NCI-H446 treated with DMSO at 0.1 percent for 48 hours (cell line): ENCODE results near the gene DLX3.

ENCODE experiments used
- DNase-seq: peaks from one replicate; lab custom pipeline; 2025; lab: John Stamatoyannopoulos, UW

Gene DLX3

DNA sequence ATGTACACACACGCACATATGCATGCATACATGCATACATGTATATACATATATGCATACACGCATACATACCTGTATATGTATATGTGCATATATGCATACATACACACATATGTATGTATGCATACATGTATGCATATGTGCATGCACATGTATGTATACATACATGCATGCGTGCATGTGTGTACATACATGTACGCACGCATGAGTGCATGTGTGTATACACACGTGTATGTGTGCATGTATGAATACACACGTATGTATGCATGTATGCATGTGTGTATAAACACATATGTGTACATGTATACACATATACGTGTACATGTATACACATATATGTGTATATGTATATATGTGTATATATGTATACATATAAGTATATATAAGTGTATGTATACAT is 28.5 kb upstream of the DLX3 start:
- DNase-seq: no peak

DNA sequence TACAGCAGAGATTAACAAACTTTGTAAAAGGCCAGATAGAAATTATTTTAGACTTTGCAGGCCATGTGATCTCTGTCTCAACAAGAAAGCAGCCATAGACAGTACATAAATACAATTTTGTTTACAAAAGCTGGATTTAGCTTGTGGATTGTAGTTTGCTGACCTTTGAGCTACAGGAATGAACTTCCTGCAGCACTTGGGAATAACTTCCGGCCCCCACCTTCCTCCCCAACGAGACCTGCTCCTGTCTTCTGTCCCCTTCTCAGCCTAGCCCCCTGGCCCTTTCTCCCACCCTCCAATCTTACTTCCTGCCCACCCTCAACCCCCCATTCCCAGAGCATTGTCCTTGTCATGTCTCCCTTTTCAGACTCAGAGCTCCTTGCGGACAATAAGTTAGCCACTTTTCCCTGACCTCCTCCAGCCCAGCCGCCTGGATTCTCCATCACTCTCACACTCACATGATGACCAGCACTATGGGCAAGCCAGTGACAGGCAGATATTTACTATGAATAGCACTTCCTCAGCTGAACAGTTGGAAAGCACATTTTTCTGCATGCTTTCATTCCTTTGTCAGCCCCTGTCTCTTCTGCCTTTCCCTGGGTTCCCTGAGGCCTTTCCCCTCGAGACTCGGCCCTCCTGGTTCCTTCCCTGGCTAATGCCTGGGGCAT is 27.6 kb upstream of the DLX3 start:
- DNase-seq: no peak

DNA sequence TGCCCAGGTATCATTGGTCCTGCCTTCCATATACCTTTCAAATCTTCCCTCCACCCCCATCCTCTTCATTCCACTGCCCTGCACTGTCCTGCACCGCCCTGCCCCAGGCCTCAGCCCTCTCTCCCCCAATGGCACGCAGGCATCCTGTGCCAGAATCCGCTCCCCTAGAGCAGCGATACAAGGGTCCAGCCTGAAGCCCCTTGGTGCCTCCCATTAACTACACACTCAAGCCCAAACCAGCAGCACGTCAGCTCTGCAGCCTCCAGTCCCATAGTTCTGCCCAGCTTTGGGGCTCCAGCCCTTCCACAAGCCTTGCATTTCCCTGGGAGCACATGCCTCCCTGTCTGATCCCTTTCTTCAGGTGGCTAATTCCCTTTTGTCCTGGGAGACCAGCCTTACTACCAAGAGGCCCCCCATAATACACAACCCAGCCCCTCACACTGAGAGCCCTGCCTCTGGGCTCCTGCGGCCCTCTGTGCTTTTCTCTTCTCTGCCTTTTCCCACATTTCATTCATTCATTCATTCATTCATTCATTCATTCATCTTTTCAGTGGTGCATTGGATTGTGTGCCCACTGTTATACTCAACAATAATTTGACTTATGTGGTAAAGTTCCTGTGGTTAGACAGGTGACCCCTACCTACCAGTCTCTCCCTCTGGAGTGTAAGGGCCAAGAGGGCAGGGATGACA is 26.8 kb upstream of the DLX3 start:
- DNase-seq: no peak

DNA sequence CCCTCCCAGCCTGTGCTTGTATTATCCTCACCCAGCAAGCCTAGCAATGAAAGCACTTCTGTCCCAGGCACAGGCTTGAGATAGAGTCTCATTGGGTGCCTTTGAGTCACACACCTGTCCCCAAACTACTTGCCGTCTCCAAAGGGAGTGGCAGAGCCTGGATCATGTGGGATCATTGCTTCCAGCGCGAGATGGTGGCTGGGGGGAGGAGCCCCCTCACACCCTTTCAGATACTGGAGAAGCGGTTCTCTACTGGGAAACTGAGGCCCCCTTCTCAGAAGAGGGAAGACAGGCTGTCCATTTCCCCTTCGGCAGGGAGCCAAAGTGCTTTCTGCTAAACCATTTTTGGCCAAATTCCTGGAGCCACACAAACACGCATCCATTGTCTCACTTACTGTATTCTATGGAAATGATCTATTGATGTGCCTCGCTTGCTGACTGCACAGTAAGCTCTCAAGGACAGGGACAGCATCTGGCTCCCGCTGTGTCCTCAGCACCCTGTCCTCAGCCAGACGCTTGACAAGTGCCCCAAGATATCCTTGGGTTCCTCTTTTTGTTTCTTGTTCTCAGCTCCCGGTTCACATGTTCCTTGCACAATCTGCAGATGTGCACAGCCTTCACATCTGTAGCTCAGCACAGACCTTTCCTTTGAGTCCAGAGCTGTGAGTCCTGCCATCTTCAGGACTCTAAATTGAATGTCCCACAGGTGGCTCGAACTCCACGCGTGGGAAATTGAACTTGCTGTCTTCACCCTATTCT is 26.0 kb upstream of the DLX3 start:
- no peak for DNase-seq

DNA sequence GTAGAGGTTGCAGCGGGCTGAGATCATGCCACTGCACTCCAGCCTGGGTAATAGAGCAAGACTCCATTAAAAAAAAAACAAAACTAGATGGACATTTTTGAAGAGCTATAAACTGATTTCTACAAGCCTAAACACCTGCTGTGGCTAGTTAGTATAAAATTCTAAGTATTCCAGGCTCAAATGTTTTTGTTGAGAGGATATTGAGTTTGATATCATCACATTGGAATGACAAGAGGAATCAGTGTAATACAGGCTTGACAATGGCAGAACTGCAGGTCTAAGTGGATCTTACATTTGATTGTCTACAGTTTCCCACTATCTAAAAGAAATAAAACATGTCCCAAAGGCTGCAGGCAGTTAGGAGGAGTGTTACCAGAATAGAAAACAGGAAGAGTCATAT is 23.9 kb upstream of the DLX3 start:
- DNase-seq: no peak

DNA sequence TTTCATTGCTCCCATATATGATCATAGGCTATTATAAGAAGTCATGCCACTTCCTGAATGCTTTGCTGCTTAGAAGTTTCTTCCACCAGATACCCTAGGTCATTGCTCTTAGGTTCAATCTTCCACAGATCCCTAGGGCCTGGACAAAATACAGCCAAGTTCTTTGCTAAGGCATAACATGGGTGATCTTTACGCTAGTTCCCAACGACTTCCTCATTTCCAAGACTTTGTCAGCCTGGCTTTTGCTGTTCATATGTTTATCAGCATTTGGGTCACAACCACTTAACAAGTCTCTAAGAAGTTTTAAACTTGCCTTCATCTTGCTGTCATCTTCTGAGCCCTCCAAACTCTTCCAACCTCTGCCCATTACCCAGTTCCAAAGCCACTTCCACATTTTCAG is 20.1 kb upstream of the DLX3 start:
- no peak for DNase-seq

DNA sequence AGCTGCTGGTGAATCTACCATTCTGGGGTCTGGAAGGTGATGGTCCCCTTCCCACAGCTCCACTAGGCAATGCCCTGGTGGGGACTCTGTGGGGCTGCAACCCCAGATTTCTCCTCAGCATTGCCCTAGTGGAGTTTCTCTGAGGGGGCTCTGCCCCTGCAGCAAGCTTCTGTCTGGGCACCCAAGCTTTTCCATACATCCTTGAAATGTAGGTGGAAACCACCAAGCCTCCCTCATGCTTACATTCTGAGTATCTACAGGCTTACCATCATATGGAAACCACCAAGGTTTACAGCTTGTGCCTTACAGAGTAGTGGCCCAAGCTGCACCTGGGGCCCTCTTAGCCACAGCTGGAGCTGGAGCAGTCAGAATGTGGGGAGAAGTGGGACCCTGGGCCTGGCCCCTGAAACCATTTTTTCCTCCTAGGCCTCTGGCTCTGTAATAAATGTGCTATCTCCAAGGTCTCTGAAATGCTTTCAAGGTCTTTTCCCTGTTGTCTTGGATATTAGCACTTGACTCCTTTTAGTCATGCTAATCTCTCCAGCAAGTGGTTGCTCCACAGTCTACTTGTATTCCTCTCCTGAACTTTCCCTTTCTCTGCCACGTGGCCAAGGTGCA is 19.6 kb upstream of the DLX3 start:
- no peak for DNase-seq

DNA sequence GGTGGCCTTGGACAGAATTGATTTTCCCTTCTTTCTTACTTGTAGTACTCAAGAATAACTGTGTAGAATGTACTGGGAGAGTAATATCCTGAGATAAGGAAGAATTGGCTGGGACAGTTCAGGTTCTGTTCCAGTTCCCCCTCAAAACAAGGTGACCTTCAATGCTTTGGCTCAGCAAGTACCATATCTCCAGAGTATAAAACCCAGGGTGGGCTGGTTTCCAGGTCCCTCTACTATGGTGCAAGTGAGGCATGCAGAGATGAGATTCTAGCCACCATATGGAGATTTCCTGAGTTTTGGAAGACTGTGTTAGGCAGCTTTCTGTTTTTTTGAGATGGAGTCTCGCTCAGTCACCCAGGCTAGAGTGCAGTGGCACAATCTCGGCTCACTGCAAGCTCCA is 18.1 kb upstream of the DLX3 start:
- no peak for DNase-seq

DNA sequence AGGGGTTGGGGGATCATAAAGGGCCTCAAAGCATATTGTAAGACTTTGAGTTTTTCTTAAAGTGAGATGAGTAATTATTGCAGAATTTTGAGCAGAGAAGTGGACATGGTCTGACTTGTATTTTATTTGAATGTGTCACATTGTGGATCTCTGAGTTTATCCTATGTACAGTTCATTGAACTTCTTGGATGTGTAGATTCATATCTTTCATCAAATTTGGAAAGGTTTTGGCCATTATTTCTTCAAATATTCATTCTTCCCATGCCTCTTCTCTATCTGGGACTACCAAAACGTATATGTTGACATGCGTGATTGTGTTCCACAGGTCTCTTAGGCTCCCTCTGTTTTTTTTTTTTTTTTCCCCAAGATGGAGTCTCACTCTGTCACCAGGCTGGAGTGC is 14.3 kb upstream of the DLX3 start:
- DNase-seq: no peak

DNA sequence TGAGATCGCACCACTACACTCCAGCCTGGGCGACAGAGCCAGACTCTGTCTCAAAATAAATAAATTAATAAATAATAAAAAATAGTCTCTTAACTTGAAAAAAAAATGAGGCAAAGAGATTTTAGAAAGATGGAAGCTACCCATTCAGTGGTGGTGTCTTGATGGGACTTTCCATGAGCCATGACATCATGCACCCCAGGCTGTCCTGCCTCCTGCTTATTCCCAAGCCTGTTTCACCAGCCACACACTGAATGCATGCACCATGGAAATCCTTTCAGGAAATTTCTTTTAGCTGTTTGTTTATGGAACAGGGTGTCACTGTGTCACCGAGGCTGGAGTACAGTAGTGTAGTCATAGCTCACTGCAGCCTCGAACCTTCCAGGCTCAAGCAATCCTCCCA is 8.9 kb upstream of the DLX3 start:
- no peak for DNase-seq

DNA sequence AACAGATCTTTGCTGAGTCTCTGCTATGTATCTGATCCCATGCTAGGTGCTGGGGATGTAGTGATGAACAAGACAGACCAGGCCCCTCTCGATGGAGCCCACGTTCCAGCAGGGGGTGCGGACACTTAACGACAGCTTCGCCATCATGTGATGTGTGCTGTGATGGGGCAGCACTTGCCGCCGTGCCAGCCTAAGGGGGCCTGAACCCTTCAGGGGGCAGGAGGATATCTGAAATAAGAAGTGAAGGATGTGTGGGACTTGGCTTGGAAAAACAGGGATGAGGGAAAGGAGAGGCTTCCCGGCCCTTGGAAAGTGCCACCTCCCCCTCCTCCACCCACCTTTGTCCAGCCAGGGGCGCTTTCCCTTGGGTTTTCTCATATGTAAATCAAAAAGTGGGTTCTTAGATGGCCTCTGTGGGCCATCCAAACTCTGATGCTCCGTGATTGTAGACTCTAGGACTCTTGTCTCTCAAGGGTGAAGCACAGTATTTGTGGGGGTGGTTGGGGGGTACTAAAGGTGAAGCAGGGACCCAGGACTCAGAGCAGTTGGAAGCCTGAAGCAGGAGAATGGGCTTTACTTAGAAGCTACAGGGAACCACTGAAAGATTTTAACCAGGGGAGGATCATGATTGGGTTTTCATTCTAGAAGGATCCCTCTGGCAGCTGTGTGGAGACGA is 4.0 kb upstream of the DLX3 start:
- DNase-seq: no peak

DNA sequence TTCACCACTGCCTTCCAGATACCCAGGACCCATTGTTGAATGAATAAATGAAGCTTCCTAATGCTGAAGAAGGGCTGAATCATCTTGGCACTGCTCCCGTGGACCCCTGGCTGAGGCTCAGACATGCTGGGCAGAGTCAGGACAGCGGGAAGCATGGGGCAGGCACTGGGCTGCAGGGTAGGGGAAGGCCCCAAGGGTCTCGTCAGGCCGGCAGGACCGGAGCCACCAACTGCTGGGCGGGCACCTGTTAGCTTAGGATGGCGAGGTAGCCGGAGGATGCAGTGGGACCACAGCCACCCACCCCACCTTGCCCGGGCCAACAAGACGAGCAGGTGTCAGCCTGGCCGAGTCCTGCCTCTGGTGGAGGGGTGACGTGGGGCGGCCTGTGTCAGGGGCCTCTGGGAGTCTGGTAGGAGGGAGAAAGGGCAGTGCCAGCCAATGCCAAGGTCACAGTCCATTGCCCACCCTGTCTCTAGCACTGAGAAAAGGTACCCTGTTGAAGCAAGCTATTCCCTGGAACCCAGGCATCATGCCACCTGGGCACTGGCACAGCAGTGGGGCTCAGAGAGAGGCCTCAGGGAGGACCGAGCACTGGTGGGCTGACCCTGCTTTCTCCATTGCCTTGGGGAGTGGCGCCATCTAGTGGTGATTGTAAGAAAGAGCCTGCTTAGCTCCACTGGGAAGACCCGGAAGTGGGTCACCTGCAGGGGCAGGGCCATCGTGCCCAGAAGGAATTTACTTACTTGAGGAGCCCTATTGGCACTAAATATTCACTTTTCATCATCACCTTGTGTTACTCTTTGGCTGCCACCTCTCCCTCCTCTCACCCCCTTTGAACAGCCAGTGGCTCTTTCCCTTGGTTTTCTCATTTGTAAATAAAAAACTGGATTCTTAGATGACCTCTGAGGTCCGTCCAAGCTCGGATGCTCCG is 3.0 kb upstream of the DLX3 start:
- peak; percentile 61 for DNase-seq

DNA sequence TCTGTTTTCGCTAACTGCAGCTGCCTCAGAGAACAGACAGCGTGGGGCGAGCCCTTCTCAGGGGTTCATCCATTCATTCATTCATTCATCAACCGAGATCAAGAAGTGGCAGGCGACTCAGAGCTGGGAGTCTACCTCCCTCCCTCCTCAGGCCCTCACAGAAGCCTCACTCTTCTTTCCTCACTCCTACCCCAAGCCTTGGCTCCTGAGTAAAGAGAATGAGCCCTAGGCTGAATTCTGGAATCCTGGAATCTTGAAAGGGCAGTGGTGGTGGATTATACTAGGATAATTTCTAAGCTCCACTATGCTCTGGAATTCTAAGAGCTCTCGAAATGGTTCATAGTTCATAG is 2.3 kb upstream of the DLX3 start:
- DNase-seq: no peak

DNA sequence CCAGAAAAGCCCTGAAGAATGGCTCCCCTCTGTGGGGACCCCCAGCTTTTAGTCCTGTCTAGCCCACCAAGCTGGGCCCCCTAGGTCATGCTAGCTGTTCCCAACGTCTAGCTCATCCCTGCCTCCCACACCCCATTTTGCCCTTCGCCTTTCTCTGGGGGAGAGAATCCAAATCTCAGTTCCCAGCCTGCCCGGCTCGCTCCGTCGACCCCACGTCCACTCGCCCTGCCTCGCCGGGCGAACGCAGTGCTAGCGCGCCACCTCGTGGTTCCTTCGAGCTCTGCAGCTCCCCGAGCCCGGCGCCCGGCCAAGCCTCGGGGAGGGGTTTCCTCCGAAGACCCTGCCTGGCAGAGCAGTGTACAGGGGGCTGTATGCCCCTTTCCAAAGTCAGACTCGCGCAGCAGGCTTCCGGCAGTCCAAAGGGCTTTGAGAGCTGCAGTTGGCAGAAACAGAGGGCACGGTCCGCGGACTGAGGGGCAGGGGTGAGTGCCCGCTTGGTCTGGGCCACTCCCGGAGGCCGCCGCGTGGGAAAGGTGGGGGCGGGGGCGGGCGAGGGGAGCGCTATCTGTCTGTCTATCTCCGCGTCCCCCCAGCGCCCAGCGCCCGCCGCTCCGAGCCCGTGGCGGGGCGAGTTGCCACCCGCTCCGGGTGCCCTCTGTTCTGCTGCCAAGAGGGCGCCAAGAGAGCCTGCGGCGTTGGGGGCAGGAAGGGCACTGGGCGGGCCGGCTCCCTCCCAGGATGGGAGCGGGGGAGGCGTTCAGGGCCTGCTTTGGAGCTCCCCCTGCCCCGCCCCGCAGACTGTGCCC is 1.7 kb upstream of the DLX3 start:
- DNase-seq: no peak

DNA sequence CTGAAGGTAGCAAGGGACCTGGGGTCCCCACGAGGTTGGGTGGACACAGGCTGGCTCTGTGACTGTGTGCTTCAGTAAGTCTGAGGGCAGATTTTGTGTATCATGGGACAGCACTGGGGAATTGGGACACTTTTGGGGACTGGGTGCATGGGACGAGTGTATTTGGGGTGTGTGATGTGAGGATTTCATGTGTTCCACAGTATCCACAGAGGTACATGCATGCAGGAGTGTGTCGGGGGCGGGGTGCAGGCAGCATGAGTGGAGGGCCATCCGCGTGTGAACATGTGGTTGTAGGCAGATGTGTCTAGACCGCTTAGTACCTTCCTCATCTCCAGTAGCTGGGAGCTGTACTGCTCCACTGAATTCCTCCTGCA is 1.1 kb upstream of the DLX3 start:
- DNase-seq: no peak

DNA sequence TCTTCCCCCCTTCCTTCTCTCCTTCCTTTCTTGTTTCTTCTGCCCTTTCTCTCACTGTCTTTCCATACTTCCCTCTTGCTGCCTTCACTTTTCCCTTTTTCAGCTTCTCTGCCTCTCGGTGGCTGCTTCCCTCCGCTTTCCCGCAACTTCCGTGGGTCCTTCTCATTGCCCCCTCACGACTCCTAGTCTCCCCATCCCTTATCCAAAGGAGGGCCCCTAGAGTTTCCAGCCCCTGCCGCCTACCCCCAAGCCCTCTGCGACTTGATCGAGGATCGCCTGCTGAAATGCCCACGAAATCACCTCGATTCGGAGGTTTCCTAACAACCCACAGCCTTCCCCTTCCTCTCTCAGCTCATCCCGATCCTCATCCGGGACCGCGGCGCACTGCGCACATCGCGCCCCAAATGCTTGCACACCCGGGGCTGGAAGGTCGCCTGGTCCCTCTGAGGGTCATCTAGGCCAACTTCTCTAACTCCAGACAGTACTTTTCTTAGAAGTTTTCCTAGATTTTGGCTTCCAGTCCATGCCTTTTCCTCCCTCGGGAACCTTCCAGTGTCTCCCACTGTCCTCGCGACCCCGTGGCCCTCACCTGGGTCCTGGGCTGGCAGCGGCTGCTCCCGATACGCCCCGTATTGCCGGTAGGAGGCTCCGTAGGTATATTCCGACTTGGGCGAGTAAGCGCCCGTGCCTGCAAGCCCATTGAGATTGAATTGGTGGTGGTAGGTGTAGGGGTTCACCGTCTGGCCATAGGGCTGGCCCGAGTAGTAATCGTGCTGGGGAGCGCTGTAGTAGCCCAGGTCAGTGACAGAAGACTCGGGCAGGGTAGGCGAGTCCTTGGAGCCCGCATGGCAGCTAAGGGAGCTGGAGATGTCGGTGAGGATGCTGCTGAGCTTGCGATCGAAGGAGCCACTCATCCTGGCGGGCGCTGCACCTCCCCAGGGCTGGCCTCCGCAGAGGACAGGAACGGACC is 654 bp downstream of the DLX3 start:
- no peak for DNase-seq

DNA sequence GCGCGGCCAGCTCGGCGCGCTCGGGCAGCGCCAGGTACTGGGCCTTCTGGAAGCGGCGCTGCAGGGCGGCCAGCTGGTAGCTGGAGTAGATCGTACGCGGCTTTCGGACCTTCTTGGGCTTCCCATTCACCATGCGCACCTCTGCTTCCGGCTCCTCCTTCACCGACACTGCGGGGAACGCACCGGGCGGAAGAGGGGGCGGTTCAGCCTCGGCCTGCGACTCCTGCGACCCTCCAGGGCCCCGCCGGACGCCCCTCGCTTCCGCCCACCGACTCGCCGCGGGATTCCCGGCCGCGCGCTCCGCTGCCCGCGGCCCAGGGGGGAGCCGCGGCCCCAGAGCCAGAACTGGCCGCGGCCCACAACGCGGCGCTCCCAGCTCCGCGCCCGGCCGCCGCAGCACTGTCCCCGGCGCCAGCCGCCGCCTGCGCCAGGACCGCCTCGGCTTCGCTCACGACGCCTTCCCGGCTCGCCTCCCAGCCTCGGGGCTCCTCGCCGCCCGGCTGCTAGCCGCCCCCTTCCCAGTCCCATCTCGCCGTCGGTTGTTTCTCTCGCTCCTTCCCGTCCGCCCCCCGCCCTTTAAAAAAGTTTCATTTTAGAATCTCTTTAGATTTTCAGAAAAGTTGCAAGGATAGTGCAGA is 1.5 kb downstream of the DLX3 start:
- no peak for DNase-seq

DNA sequence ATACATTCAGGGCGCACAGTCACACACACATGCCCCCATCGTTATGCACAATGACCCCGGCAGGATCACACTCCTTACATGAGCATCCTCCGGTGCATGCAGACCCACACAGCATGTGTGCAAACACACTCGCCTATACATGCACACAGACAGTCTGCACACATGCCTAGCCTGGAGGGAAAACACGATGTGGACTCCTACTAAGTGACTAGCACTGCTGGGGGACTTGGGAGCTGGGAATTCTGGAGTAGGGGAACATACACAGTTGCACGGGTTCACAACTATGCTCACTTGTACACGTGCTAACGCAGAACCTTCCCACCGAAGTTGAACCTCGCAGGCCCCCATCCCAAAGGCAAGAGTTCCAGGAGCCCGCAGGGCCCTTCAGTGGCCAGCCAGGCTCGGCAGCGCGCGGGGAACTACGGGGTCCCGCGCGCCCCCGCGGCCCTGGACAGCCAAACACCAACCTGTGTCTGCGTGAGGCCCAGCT is 2.0 kb downstream of the DLX3 start:
- DNase-seq: no peak
